Heart right ventricle (tissue), 16 donors: ENCODE measurements around the gene CTCFL. TPM values are rescaled to one million over a fixed set of nuclear protein-coding genes. Genes with fewer than 3 reads are reported as not detected.

Experiments used
- ATAC-seq, 8 donors: fragments of 200-7000 bp; cut with Tn5 transposase; one replicate each; pipeline ENCODE4 v1.9.1; 2020; ENCODE audit warnings: mild to moderate bottlenecking in 8 of 8, moderate library complexity in 8 of 8, moderate number of reproducible peaks in 1 of 8
- DNase-seq, 2 donors: peaks; one replicate each; pipeline ENCODE4 v3.0.0-alpha.2; 2020
- H3K27ac ChIP-seq, 10 donors: fragments of 200-600 bp; sonication (generic) in 2 of 10; one replicate each; pipeline versions ENCODE4 v1.5.0 to v1.8.0; 2020 to 2022; ENCODE audit warnings: mild to moderate bottlenecking in 3 of 10
- H3K27me3 ChIP-seq, 7 donors: fragments of 200-600 bp; one replicate each; pipeline ENCODE4 v1.8.0; 2021 to 2022; ENCODE audit warnings: mild to moderate bottlenecking in 2 of 7
- H3K36me3 ChIP-seq, 9 donors: fragments of 200-600 bp; sonication (generic) in 1 of 9; one replicate each; pipeline versions ENCODE4 v1.5.0 to v1.8.0; 2020 to 2022; ENCODE audit warnings: mild to moderate bottlenecking in 2 of 9
- H3K4me1 ChIP-seq, 9 donors: fragments of 200-600 bp; sonication (generic) in 1 of 9; one replicate each; pipeline versions ENCODE4 v1.5.0 to v1.8.0; 2020 to 2022; ENCODE audit warnings: mild to moderate bottlenecking in 4 of 9
- H3K4me3 ChIP-seq, 10 donors: fragments of 200-600 bp; sonication (generic) in 2 of 10; one replicate each; pipeline versions ENCODE4 v1.5.0 to v1.8.0; 2020 to 2022; ENCODE audit warnings: mild to moderate bottlenecking in 7 of 10, moderate library complexity in 2 of 10
- H3K9me3 ChIP-seq, 11 donors: fragments of 200-600 bp in 10 of 11; sonication (generic) in 2 of 11; one replicate each; pipeline versions ENCODE4 v1.5.0 to v1.8.0; 2013 to 2022; ENCODE audit warnings: mild to moderate bottlenecking in 2 of 11, control low read depth in 1 of 11, moderate library complexity in 1 of 11
- WGBS, 2 donors: extraction: QIAGEN DNeasy Blood & Tissue Kit; methylation state at CpG; one replicate each; pipeline ENCODE4 v1.1.7; 2013; ENCODE audit warnings: inconsistent platforms in 1 of 2; 5-methylcytosine and 5-hydroxymethylcytosine counted together
- intact Hi-C, 10 donors: fragments of 100-400 bp; cut with DNase I; formaldehyde crosslinking; loops; one replicate each; pipeline versions ENCODE4 v1.11.1 to v1.14.2; 2022
- polyA plus RNA-seq, 2 donors: library from polyadenylated mRNA; stranded (reverse); fragments of 200-250 nt; gene quantifications; one replicate each; pipeline ENCODE4 v1.2.3, GENCODE V29; 2013
- total RNA-seq, 10 donors: library from RNA; stranded (reverse); fragmentation: NEBNext Ultra II Directional in 3 of 10; extraction: Animal tissue kit (Norgen Biotek cat#: 25700) in 3 of 10; gene quantifications; one replicate each; pipeline versions ENCODE4 v1.2.1 to v1.2.4, GENCODE V29; 2021 to 2023
- TF ChIP-seq, protein P1 (sequence below), 9 donors: fragments of 200-600 bp; sonication (generic) in 2 of 9; IDR thresholded peaks; one replicate each; pipeline versions ENCODE4 v1.5.0 to v1.8.0; 2021 to 2022; ENCODE audit warnings: antibody characterized with exemption in 9 of 9, mild to moderate bottlenecking in 5 of 9, moderate library complexity in 1 of 9
- donor health status: Arrhythmogenic right ventricular cardiomyopathy.
- donor health status: ischemic (EF 13 %, LVEDD 7.1; RV severe dilation, severe dysfunction).
- donor health status: healthy with polysubstance abuse.
- donor health status: DM: no; HTN: yes; CAD: no.
- donor health status: DM: no; HTN: no; CAD: no.
- donor health status: ischemic (EF 25% LVEDD 6.9; RV normal size, moderate dysfunction).
- donor health status: ischemic (EF 25% LVEDD 5.7; RV mildly dilated, moderate dysfunction).
- donor health status: healthy.
- donor health status: DM: yes; HTN: yes; CAD: no.
- donor health status: Ischemic cardiomyopathy.
- donor health status: ischemic (EF 35%, LVEDD 5.7; RV mildly dilated, moderate dysfunction).
- donor health status: nonischemic (EF 11% LVEDD 7.7; RV severe dilation, severe dysfunction).
- donor health status: DM: yes; HTN: yes; CAD: no.
- donor health status: PGD.
- donor health status: ischemic (EF 29% LVEDD 5.4; RV normal size, mild dysfunction).
- donor health status: nonischemic (EF 23%, LVEDD 6.1; RV moderate dilation, normal function).

CTCFL gene
- total and polyA plus RNA-seq, 12 donors, result not detected

GRCh38 chr20:57532104-57532503, 7.2 kb upstream of the CTCFL start:
- no peaks in the 10 kb centered on the region for H3K4me1 ChIP-seq
- no peak overlapping the region for H3K27ac ChIP-seq
- peaks cover 0 to 29% (median 1%) of the 10 kb centered on the region in 7 donors for H3K27me3 ChIP-seq
- TF ChIP-seq, protein P1, sequence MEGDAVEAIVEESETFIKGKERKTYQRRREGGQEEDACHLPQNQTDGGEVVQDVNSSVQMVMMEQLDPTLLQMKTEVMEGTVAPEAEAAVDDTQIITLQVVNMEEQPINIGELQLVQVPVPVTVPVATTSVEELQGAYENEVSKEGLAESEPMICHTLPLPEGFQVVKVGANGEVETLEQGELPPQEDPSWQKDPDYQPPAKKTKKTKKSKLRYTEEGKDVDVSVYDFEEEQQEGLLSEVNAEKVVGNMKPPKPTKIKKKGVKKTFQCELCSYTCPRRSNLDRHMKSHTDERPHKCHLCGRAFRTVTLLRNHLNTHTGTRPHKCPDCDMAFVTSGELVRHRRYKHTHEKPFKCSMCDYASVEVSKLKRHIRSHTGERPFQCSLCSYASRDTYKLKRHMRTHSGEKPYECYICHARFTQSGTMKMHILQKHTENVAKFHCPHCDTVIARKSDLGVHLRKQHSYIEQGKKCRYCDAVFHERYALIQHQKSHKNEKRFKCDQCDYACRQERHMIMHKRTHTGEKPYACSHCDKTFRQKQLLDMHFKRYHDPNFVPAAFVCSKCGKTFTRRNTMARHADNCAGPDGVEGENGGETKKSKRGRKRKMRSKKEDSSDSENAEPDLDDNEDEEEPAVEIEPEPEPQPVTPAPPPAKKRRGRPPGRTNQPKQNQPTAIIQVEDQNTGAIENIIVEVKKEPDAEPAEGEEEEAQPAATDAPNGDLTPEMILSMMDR (IDR thresholded peaks at IDR 0.05), result no peak
- WGBS, 2 donors, result 84 to 86% methylated on average over 2 of the region's 2 CpGs
- no peak for ATAC-seq
- H3K36me3 ChIP-seq, result no peaks in the 10 kb centered on the region
- intact Hi-C loops, result no loop called here
- DNase-seq, result no peak
- H3K9me3 ChIP-seq, result peaks cover 0 to 21% (median 2%) of the 10 kb centered on the region in 11 donors
- no peak overlapping the region for H3K4me3 ChIP-seq

GRCh38 chr20:57530327-57530981, 5.5 kb upstream of the CTCFL start:
- peaks cover 0 to 7% (median 0%) of the 10 kb centered on the region in 11 donors for H3K9me3 ChIP-seq
- no peak overlapping the region for H3K4me3 ChIP-seq
- H3K36me3 ChIP-seq, result no peaks in the 10 kb centered on the region
- no peak for DNase-seq
- no peak overlapping the region for H3K27ac ChIP-seq
- 73 to 78% methylated on average over 4 of the region's 4 CpGs for WGBS, 2 donors
- peaks cover 0 to 20% (median 0%) of the 10 kb centered on the region in 7 donors for H3K27me3 ChIP-seq
- intact Hi-C loops, result no loop called here
- no peaks in the 10 kb centered on the region for H3K4me1 ChIP-seq
- no peak for ATAC-seq
- TF ChIP-seq, protein P1 (IDR thresholded peaks at IDR 0.05), result no peak

DNA sequence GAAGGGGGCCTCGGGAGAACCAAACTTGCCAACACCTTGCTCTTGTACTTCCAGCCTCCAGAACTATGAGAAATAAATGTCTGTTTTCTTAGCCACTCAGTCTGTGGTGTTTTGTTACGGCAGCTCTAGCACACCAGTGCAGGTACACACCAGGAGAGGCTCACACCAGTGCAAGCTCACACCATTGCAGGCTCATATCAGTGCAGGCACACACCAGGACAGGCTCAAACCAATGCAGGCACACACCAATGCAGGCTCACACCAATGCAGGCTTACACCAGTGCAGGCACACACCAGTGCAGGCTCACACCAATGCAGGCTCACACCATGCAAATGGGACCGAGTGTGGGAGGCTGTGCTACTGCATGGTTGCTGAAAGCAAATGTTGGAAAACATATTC, 4.9 kb upstream of the CTCFL start:
- H3K4me3 ChIP-seq, result no peak overlapping the region
- 86 to 87% methylated on average over 3 of the region's 3 CpGs for WGBS, 2 donors
- ATAC-seq (no peak), DNase-seq (no peak)
- intact Hi-C loops, result loop anchor here in 2 of 10 donors (5.0 kb wide), 2 partner anchors 252 to 677 kb away; no protein-coding TSS in a partner anchor
- H3K36me3 ChIP-seq, result no peaks in the 10 kb centered on the region
- H3K9me3 ChIP-seq, result peaks cover 0 to 7% (median 0%) of the 10 kb centered on the region in 11 donors
- peaks cover 0 to 17% (median 0%) of the 10 kb centered on the region in 7 donors for H3K27me3 ChIP-seq
- no peak overlapping the region for H3K27ac ChIP-seq
- no peaks in the 10 kb centered on the region for H3K4me1 ChIP-seq
- TF ChIP-seq, protein P1 (IDR thresholded peaks at IDR 0.05), result no peak

GRCh38 chr20:57529160-57529585, 4.2 kb upstream of the CTCFL start:
- WGBS, 2 donors, result 91 to 93% methylated on average over 8 of the region's 8 CpGs
- H3K27ac ChIP-seq, result no peak overlapping the region
- intact Hi-C loops, result loop anchor here in 2 of 10 donors (5.0 kb wide), 2 partner anchors 253 to 678 kb away; no protein-coding TSS in a partner anchor
- H3K4me3 ChIP-seq, result no peak overlapping the region
- H3K36me3 ChIP-seq, result no peaks in the 10 kb centered on the region
- no peak for DNase-seq
- no peak for ATAC-seq
- H3K27me3 ChIP-seq, result peaks cover 0 to 15% (median 4%) of the 10 kb centered on the region in 7 donors
- H3K9me3 ChIP-seq, result peaks cover 0 to 7% (median 0%) of the 10 kb centered on the region in 11 donors
- no peaks in the 10 kb centered on the region for H3K4me1 ChIP-seq
- TF ChIP-seq, protein P1 (IDR thresholded peaks at IDR 0.05), result no peak
